Left cardiac atrium (tissue), 4 donors: ENCODE data around the gene SCARB1. TPM values are rescaled to one million over a fixed set of nuclear protein-coding genes. Genes with fewer than 3 reads are reported as not detected.
A peak's percentile ranks its signal among the peaks of the same experiment; 100 is the strongest.

ENCODE experiments used
- ATAC-seq, 2 donors: fragments of 200-7000 bp; cut with Tn5 transposase; one replicate each; pipeline ENCODE4 v1.9.1; 2020; ENCODE audit warnings: mild to moderate bottlenecking in 2 of 2, moderate library complexity in 2 of 2
- DNase-seq: peaks from one replicate; pipeline ENCODE4 v3.0.0-alpha.2; 2020
- intact Hi-C, 2 donors: fragments of 100-400 bp; cut with DNase I; formaldehyde crosslinking; loops; one replicate each; pipeline versions ENCODE4 v1.14.1 to v1.15.1; 2022 to 2023
- total RNA-seq, 2 donors: library from RNA; stranded (reverse); fragmentation: NEBNext Ultra II Directional; extraction: Animal tissue kit (Norgen Biotek cat#: 25700); gene quantifications; one replicate each; pipeline ENCODE4 v1.2.1, GENCODE V29; 2021
- donor health status: DM: no; HTN: yes; CAD: no.
- donor health status: DM: no; HTN: yes; CAD: no; lungs with severe emphysema.
- donor health status: DM: yes; HTN: yes; CAD: no.
- donor health status: Dilated cardiomyopathy.

The SCARB1 gene
- total RNA-seq, 2 donors from 2014 or later, result 26.2 to 31.3 TPM

DNA sequence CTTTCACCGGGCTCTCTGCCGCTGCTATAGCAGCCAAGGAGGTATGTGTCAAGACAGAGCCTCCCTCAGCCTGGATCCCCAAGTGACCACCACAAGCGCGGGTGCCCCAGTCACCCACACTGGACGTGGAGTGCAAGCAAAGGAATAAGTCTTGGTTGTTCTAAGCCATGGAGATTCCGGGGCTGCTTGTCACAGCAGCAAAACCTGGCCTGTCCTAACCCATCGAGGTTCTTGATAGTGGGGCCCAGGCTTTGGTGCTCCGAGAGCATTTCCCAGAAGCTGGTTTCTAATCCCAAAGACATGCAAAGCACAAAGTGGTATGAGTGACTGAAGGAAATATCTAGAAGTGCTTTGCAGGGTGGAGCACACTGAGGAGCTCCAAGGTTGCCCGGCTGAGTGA is 51.3 kb downstream of the SCARB1 start:
- DNase-seq, result no peak
- intact Hi-C loops, result no loop called here
- no peak for ATAC-seq

DNA sequence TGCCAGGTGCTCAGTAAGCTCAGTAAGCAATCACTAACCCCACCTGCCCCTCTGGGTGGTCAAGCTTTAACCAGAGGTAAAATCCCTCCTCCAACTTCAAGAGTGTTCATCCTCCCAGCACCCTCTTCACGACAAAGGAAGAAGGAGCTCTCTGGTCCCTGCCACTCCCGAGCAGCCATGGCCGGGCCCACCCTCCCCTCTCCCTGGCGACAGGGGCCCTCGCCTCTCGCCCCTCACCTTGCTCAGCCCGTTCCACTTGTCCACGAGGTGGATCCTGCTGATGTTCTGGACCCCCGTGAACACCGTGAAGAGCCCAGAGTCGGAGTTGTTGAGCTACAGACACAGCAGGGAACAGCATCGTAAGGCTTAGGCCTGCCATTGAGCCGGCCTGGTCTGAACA is 52.0 kb downstream of the SCARB1 start:
- DNase-seq (no peak), ATAC-seq (no peak)
- intact Hi-C loops, result no loop called here

DNA sequence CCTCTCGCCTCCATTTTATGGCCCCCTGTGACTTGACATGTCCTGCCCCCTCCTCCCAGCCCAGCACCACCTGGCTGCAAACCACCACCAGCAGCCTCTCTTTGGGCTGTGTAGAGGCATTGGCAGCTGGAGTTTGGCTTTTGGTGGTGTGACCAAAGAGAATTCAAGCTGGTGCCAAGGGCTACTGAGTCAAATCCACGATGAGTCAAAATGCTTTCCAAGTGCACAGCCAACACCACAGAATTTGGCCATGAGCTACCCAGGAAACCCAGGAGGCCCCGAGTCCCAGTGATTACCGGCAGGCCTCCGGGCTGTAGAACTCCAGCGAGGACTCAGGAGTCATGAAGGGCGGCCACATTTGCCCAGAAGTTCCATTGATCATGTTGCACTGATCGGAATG is 53.8 kb downstream of the SCARB1 start:
- DNase-seq (no peak), ATAC-seq (no peak)
- intact Hi-C loops, result loop anchor here in 1 of 2 donors (10.0 kb wide), 1 partner anchor 85 kb away; no protein-coding TSS in a partner anchor

GRCh38 chr12:124809391-124809790 is 54.3 kb downstream of the SCARB1 start:
- intact Hi-C loops, result loop anchor here in 1 of 2 donors (10.0 kb wide), 1 partner anchor 85 kb away; no protein-coding TSS in a partner anchor
- ATAC-seq (no peak), DNase-seq (no peak)

DNA sequence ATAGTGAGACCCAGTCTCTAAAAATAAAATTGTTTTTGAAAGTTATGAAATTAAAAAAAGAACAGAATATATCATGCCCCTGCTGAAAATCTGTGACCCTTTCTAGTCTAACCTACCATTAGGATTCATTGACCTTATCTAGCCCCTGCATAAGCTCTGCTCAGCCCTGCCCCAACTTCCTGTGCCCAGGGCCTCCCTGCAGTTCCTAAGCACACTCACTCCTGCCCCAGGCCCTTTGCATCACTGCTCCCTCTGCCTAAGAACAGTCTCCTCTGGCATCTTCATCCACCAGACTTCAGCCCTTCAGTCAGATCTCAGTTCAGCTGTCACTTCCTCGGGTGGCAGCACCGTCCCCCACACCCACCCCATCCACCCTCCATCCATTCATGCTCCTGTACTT is 55.4 kb downstream of the SCARB1 start:
- DNase-seq (no peak), ATAC-seq (no peak)
- intact Hi-C loops, result loop anchor here in 1 of 2 donors (10.0 kb wide), 1 partner anchor 87 kb away; no protein-coding TSS in a partner anchor

- ATAC-seq (no peak), DNase-seq (no peak)
- intact Hi-C loops, result loop anchor here in 1 of 2 donors (10.0 kb wide), 1 partner anchor 89 kb away; no protein-coding TSS in a partner anchor
These were observed 57.6 kb downstream of the SCARB1 start for GRCh38 chr12:124805876-124806668.

- no peak for DNase-seq
- ATAC-seq, result no peak
- intact Hi-C loops, result loop anchor here in 1 of 2 donors (10.0 kb wide), 1 partner anchor 90 kb away; no protein-coding TSS in a partner anchor
These were observed 58.6 kb downstream of the SCARB1 start for GRCh38 chr12:124805050-124805449.

DNA sequence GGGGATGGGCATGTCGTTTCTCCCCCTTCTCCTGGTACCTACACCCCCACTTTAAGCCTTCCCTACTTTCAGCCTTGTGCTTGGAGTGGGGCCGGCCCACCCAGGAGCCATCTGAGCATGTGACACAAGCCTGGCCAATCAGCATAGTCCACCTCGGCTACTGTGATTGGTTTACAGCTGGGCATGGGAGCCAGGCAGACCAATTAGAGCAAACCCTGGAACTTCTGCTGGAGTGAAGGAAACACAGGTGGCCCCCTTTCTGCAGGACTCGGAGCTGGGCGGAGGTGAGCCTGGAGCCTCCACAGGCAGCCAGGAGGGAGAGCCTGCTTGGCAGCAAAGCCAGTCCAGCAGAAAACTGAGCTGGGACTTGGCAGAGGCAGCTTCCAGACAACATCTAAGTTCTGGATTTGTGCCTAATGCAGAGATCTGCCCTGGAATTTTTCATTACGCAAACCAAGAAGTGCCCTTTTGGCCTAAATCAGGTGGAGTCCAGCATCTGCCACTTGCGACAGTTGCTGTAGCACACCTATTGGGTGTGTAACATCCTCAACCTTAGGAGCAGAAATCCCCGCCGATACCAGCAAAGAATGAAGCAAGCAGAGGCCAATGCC is 59.5 kb downstream of the SCARB1 start:
- peak; percentile 57 for DNase-seq
- intact Hi-C loops, result loop anchor here in 1 of 2 donors (10.0 kb wide), 1 partner anchor 91 kb away; no protein-coding TSS in a partner anchor
- peak; percentile 85 for ATAC-seq

GRCh38 chr12:124802361-124802760 is 61.3 kb downstream of the SCARB1 start:
- intact Hi-C loops, result loop anchor here in 1 of 2 donors (10.0 kb wide), 1 partner anchor 92 kb away; no protein-coding TSS in a partner anchor
- DNase-seq, result no peak
- ATAC-seq, result no peak

GRCh38 chr12:124800506-124800905 is 63.2 kb downstream of the SCARB1 start:
- intact Hi-C loops, result loop anchor here in 1 of 2 donors (10.0 kb wide), 1 partner anchor 94 kb away; no protein-coding TSS in a partner anchor
- ATAC-seq (no peak), DNase-seq (no peak)

- DNase-seq (no peak), ATAC-seq (no peak)
- intact Hi-C loops, result no loop called here
These were observed 66.3 kb downstream of the SCARB1 start for GRCh38 chr12:124797321-124797720.

DNA sequence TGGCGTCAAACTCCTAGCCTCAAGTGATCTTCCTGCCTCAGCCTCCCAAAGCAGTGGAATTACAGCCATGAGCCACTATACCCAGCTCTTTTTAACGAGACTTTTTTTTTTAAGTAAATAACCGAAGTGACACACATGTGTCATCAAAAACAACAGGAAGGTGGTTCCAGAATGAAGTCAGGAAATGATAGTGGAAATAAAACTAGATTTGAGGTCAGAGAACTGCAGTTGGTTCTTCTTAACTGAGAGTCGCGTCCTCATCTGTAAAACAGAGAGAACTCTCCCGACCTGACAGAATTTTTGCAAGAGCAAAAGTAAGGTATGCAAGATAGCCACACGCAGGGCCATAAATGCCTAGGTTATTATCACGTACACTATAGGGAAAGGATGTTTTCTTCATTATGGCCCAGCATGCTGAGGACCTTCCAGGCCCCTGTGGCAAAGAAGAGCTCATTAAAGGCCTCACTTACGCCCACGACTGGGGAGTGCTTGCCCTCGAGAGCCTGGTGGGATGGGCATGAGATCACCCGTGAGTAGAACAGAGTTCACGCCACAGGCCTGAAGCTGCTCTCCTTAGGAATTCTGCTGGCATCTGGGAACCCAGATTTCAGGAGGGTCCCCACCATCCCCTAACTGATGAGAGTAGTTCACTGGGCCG is 67.2 kb downstream of the SCARB1 start:
- ATAC-seq, result no peak
- intact Hi-C loops, result no loop called here
- DNase-seq, result no peak

DNA sequence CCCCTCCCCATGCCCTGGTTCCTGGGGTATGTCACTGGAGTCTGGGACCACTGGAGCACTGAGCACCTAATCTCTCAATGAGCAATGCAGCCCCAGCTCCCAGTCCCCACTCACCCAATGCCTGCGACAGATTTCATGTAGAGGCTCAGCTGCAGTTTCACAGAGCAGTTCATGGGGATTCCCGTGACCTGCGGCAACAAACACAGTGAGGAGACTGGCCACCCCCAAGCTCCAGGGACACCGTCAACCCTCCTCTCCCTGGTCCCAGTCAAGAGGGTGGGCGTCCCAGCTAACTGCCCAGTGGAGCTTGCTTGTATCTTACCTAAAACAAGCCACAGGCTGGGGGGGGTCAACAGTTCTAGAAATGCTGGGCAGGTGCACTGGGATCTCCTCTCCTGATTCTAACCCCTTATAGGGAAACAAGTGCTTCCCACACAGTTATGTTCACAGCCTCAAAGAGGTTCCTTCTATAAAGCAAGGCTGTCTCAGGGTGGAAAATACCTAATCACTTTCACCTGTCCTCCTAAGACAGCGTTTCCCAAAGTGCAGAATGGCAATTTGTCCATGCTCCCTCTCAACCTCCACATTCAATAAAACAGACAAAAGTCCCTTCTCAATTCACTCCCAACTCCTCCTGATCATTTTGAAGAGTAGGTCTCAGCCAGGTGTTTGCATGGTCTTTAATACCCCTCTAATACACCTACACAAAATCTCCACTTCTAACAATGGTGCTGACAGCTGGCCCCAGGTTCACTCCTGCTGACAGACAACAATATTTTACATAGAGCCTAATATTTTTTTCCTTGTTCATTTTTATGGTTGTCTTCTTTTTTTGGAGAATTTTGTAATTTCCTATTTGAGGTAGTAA is 68.3 kb downstream of the SCARB1 start:
- DNase-seq (no peak), ATAC-seq (no peak)
- intact Hi-C loops, result no loop called here

DNA sequence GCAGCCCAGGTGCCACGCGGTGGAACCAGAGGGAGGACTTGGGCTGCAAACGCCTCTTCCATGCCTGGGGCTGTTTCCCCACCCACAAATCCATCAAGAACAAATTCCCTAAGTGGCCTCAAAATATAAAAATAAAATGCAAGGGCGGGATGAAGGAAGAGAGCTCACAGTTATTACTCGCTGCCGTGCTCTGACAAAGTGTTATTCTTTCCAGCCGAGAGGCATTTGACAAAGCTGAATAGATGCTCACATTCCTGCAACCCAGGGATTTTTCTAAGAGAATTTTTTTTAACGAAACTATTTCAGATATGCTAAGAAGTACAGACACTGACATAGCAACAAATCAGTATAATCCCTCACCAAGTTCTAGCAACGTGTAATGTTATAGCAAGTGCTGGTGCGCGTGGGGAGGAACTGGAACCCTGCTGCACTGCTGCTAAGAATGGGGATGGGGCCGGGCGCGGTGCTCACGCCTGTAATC is 70.7 kb downstream of the SCARB1 start:
- intact Hi-C loops, result no loop called here
- no peak for DNase-seq
- ATAC-seq, result no peak

DNA sequence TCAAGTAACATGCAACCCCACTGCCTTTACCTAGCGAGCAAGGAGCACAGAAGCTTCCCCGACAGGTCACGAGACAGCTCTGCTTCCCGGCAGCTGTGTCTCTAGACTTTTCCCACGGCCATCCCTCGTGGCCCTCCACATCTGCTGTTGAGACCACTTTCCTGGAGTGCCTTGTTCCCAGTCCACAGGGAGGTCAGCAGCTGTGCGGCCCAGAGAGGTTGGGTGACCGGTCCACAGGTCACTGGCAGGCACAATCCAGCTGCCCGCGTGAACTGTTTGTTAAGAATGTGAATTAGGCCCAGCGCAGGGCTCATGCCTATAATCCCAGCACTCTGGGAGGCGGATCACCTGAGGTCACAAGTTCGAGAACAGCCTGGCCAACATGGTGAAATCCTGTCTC is 71.5 kb downstream of the SCARB1 start:
- intact Hi-C loops, result no loop called here
- DNase-seq (no peak), ATAC-seq (no peak)

GRCh38 chr12:124790650-124791400 is 72.8 kb downstream of the SCARB1 start:
- no peak for DNase-seq
- ATAC-seq, result no peak
- intact Hi-C loops, result no loop called here

- ATAC-seq, result no peak
- intact Hi-C loops, result no loop called here
- no peak for DNase-seq
These were observed 74.6 kb downstream of the SCARB1 start for GRCh38 chr12:124788936-124789555.
